GM23338 (cell line): ENCODE results near the gene GPD2. TPM values are rescaled to one million over a fixed set of nuclear protein-coding genes. Genes with fewer than 3 reads are reported as not detected.
"Not testable (repeated sequence)": the region's sequence is repeated elsewhere in the genome, so short reads cannot be mapped to it uniquely, and the experiment has no call there.

Experiments used
- ATAC-seq: fragments of 200-7000 bp; cut with Tn5 transposase; 3 replicates; pipeline ENCODE4 v1.9.1; 2020
- DNase-seq: peaks from one replicate; pipeline ENCODE4 v3.0.0-alpha.2; 2015; ENCODE audit warnings: low spot score
- H2AFZ ChIP-seq: fragments of 200-600 bp; sonication (generic); 2 replicates; pipeline ENCODE4 v1.8.0; 2016; ENCODE audit warnings: antibody characterized with exemption, mild to moderate bottlenecking, moderate library complexity
- H3F3A ChIP-seq: fragments of 200-600 bp; sonication (generic); replicated peaks from 2 replicates; pipeline ENCODE4 v1.8.0; 2017; ENCODE audit warnings: antibody characterized with exemption, mixed run types, low read depth
- H3K27ac ChIP-seq: fragments of 200-600 bp; sonication (generic); 2 replicates; pipeline ENCODE4 v1.6.1; 2016; ENCODE audit warnings: low read depth
- H3K27me3 ChIP-seq: fragments of 200-600 bp; sonication (generic); 2 replicates; pipeline ENCODE4 v1.8.0; 2016; ENCODE audit warnings: mild to moderate bottlenecking, mixed run types, moderate library complexity; ENCODE audit not compliant: insufficient read depth
- H3K36me3 ChIP-seq: fragments of 200-600 bp; sonication (generic); 2 replicates; pipeline ENCODE4 v1.8.0; 2016; ENCODE audit warnings: mild to moderate bottlenecking; ENCODE audit not compliant: insufficient read depth
- H3K4me1 ChIP-seq: fragments of 200-600 bp; sonication (generic); 2 replicates; pipeline ENCODE4 v1.8.0; 2016; ENCODE audit warnings: mild to moderate bottlenecking, moderate library complexity; ENCODE audit not compliant: insufficient read depth
- H3K4me2 ChIP-seq: fragments of 200-600 bp; sonication (generic); 2 replicates; pipeline ENCODE4 v1.7.1; 2017; ENCODE audit warnings: mixed run types
- H3K4me3 ChIP-seq: fragments of 200-600 bp; sonication (generic); 2 replicates; pipeline ENCODE4 v1.6.1; 2016; ENCODE audit warnings: mixed run types
- H3K79me2 ChIP-seq: fragments of 200-600 bp; sonication (generic); replicated peaks from 2 replicates; pipeline ENCODE4 v1.8.0; 2017; ENCODE audit warnings: mild to moderate bottlenecking; ENCODE audit not compliant: insufficient read depth
- H3K9me2 ChIP-seq: fragments of 200-600 bp; sonication (generic); 2 replicates; pipeline ENCODE4 v1.8.0; 2017; ENCODE audit not compliant: insufficient read depth
- H4K20me1 ChIP-seq: fragments of 200-600 bp; sonication (generic); replicated peaks from 2 replicates; pipeline ENCODE4 v1.8.0; 2017; ENCODE audit warnings: mild to moderate bottlenecking; ENCODE audit not compliant: insufficient read depth
- H3K27ac Mint-ChIP-seq: 2 replicates; pipeline ENCODE4 v1.8.0; 2020; ENCODE audit warnings: inconsistent platforms, mild to moderate bottlenecking, moderate library complexity, mixed read lengths
- H3K27me3 Mint-ChIP-seq: 3 replicates; pipeline ENCODE4 v1.8.0; 2022; ENCODE audit warnings: low read depth, mild to moderate bottlenecking, moderate library complexity, mixed read lengths, inconsistent platforms; ENCODE audit not compliant: insufficient read depth, poor library complexity
- H3K36me3 Mint-ChIP-seq: 3 replicates; pipeline ENCODE4 v1.8.0; 2021; ENCODE audit warnings: low read depth, mild to moderate bottlenecking, inconsistent platforms, moderate library complexity, mixed read lengths
- H3K4me1 Mint-ChIP-seq: 3 replicates; pipeline ENCODE4 v1.8.0; 2020; ENCODE audit warnings: mild to moderate bottlenecking, inconsistent platforms, mixed read lengths
- H3K4me3 Mint-ChIP-seq: 3 replicates; pipeline ENCODE4 v1.8.0; 2021; ENCODE audit warnings: moderate library complexity, mild to moderate bottlenecking, inconsistent platforms, mixed read lengths
- H3K9me3 Mint-ChIP-seq: 3 replicates; pipeline ENCODE4 v1.8.0; 2020; ENCODE audit warnings: moderate library complexity, mild to moderate bottlenecking, inconsistent platforms, mixed read lengths
- EZH2 ChIP-seq: fragments of 200-600 bp; sonication (generic); IDR thresholded peaks from one replicate; pipeline ENCODE4 v1.8.0; 2017; ENCODE audit warnings: antibody characterized with exemption, mild to moderate bottlenecking, low read depth; ENCODE audit not compliant: unreplicated experiment
- EZH2phosphoT487 ChIP-seq: fragments of 200-600 bp; sonication (generic); IDR thresholded peaks from one replicate; pipeline ENCODE4 v1.8.1; 2018; ENCODE audit warnings: antibody characterized with exemption; ENCODE audit not compliant: unreplicated experiment
- NANOG ChIP-seq: IDR thresholded peaks from 2 replicates; pipeline ENCODE4 v1.6.1; 2016; ENCODE audit warnings: antibody characterized with exemption, borderline replicate concordance
- POLR2AphosphoS5 ChIP-seq: IDR thresholded peaks from 2 replicates; pipeline ENCODE4 v1.6.1; 2016; ENCODE audit warnings: antibody characterized with exemption, low read depth
- ZNF114 ChIP-seq: fragments of 250-450 bp; sonication (Bioruptor Pico); IDR thresholded peaks from 2 replicates; pipeline ENCODE4 v1.5.0; 2020; ENCODE audit warnings: mild to moderate bottlenecking, moderate library complexity
- ZNF331 ChIP-seq: fragments of 250-450 bp; sonication (Bioruptor Pico); IDR thresholded peaks from 2 replicates; pipeline ENCODE4 v1.5.0; 2020; ENCODE audit warnings: low read depth, mild to moderate bottlenecking, moderate library complexity
- polyA plus RNA-seq: library from polyadenylated mRNA; unstranded; fragments of >200 nt; fragmentation: Nextera tagmentation; extraction: Ambion mirVana; gene quantifications from 2 replicates; pipeline ENCODE4 v1.2.1, GENCODE V29; 2016
- total RNA-seq: library from RNA; depleted of rRNA; stranded (reverse); fragments of >200 nt; shearing (Covaris generic); gene quantifications from 2 replicates; pipeline ENCODE4 v1.2.3, GENCODE V29; 2014
- TF ChIP-seq, protein P1 (sequence below): fragments of 250-450 bp; sonication (Bioruptor Pico); IDR thresholded peaks from 2 replicates; pipeline ENCODE4 v1.5.0; 2020; ENCODE audit warnings: mild to moderate bottlenecking, moderate library complexity
- TF ChIP-seq, protein P2 (sequence below): IDR thresholded peaks from 2 replicates; pipeline ENCODE4 v1.6.1; 2016; ENCODE audit warnings: antibody characterized with exemption
- TF ChIP-seq, protein P3 (sequence below), 2 experiments: fragments of 200-600 bp in 1 of 2; sonication (generic) in 1 of 2; conservative IDR thresholded peaks; 2 replicates each; pipeline versions ENCODE4 v1.5.1 to v1.6.1; 2016 to 2017; ENCODE audit warnings: antibody characterized with exemption in 2 of 2, low read depth in 2 of 2, mild to moderate bottlenecking in 2 of 2, moderate library complexity in 1 of 2
- TF ChIP-seq, protein P4 (sequence below): IDR thresholded peaks from one replicate; pipeline ENCODE4 v1.6.1; 2018; ENCODE audit warnings: antibody characterized with exemption; ENCODE audit not compliant: unreplicated experiment

The GPD2 gene
- total and polyA plus RNA-seq, 2 experiments from 2014 or later = 9.4 to 67.4 TPM

DNA sequence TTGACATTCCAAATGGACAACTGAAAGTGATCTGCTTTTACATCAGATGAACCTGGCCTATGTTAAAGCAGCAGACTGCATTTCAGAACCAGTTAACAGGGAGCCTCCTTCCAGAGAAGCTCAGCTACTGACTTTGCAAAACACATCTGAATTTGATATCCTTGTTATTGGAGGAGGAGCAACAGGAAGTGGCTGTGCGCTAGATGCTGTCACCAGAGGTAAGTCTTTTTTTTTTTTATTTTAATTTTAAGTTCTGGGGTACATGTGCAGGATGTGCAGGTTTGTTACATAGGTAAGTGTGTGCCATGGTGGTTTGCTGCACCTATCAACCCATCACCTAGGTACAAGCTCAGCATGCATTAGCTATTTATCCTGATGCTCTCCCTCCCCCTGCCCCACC is 59.8 kb downstream of the GPD2 start:
- H3K27ac ChIP-seq, H4K20me1 ChIP-seq, H3K27me3 ChIP-seq, ATAC-seq, H3F3A ChIP-seq, H3K36me3 Mint-ChIP-seq, H3K4me3 ChIP-seq, H3K4me2 ChIP-seq, H2AFZ ChIP-seq, H3K79me2 ChIP-seq, H3K27me3 Mint-ChIP-seq, H3K36me3 ChIP-seq, H3K9me3 Mint-ChIP-seq, H3K9me2 ChIP-seq, DNase-seq, H3K4me3 Mint-ChIP-seq, H3K27ac Mint-ChIP-seq: not testable (repeated sequence)
- peaks cover 11% of the 10 kb centered on the region; the same call in 1 of the 2 replicates for H3K4me1 ChIP-seq
- peaks cover 19% of the 10 kb centered on the region; the same call in 2 of the 3 replicates for H3K4me1 Mint-ChIP-seq

DNA sequence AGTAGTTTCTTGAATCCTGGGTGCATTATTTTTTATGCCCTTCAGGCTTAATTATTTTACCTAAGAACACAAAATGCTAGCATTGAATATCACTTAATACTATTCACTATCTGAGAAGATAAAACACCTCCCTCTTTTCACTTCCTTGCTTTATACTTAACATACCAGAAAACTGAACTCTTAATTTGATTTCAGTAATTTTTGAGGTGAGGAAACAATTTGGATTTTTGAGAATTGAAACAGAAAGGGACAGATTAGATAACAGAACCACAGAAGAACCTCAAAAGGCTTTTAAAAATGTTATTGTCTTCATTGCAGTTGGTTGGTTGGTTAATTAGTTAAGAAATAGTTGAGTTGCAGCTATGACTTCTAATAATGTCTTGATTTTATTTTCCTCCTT is 69.5 kb downstream of the GPD2 start:
- Mint-ChIP-seq H3K4me1 (no peaks in the 10 kb centered on the region), H3K27ac (no peak overlapping the region)
- no peak for TF ChIP-seq EZH2
- no peak for TF ChIP-seq ZNF114
- TF ChIP-seq, protein P1, sequence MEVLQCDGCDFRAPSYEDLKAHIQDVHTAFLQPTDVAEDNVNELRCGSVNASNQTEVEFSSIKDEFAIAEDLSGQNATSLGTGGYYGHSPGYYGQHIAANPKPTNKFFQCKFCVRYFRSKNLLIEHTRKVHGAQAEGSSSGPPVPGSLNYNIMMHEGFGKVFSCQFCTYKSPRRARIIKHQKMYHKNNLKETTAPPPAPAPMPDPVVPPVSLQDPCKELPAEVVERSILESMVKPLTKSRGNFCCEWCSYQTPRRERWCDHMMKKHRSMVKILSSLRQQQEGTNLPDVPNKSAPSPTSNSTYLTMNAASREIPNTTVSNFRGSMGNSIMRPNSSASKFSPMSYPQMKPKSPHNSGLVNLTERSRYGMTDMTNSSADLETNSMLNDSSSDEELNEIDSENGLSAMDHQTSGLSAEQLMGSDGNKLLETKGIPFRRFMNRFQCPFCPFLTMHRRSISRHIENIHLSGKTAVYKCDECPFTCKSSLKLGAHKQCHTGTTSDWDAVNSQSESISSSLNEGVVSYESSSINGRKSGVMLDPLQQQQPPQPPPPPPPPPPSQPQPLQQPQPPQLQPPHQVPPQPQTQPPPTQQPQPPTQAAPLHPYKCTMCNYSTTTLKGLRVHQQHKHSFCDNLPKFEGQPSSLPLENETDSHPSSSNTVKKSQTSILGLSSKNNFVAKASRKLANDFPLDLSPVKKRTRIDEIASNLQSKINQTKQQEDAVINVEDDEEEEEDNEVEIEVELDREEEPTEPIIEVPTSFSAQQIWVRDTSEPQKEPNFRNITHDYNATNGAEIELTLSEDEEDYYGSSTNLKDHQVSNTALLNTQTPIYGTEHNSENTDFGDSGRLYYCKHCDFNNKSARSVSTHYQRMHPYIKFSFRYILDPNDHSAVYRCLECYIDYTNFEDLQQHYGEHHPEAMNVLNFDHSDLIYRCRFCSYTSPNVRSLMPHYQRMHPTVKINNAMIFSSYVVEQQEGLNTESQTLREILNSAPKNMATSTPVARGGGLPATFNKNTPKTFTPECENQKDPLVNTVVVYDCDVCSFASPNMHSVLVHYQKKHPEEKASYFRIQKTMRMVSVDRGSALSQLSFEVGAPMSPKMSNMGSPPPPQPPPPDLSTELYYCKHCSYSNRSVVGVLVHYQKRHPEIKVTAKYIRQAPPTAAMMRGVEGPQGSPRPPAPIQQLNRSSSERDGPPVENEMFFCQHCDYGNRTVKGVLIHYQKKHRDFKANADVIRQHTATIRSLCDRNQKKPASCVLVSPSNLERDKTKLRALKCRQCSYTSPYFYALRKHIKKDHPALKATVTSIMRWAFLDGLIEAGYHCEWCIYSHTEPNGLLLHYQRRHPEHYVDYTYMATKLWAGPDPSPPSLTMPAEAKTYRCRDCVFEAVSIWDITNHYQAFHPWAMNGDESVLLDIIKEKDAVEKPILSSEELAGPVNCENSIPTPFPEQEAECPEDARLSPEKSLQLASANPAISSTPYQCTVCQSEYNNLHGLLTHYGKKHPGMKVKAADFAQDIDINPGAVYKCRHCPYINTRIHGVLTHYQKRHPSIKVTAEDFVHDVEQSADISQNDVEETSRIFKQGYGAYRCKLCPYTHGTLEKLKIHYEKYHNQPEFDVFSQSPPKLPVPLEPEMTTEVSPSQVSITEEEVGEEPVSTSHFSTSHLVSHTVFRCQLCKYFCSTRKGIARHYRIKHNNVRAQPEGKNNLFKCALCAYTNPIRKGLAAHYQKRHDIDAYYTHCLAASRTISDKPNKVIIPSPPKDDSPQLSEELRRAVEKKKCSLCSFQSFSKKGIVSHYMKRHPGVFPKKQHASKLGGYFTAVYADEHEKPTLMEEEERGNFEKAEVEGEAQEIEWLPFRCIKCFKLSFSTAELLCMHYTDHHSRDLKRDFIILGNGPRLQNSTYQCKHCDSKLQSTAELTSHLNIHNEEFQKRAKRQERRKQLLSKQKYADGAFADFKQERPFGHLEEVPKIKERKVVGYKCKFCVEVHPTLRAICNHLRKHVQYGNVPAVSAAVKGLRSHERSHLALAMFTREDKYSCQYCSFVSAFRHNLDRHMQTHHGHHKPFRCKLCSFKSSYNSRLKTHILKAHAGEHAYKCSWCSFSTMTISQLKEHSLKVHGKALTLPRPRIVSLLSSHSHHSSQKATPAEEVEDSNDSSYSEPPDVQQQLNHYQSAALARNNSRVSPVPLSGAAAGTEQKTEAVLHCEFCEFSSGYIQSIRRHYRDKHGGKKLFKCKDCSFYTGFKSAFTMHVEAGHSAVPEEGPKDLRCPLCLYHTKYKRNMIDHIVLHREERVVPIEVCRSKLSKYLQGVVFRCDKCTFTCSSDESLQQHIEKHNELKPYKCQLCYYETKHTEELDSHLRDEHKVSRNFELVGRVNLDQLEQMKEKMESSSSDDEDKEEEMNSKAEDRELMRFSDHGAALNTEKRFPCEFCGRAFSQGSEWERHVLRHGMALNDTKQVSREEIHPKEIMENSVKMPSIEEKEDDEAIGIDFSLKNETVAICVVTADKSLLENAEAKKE = no peak
- TF ChIP-seq, protein P2, sequence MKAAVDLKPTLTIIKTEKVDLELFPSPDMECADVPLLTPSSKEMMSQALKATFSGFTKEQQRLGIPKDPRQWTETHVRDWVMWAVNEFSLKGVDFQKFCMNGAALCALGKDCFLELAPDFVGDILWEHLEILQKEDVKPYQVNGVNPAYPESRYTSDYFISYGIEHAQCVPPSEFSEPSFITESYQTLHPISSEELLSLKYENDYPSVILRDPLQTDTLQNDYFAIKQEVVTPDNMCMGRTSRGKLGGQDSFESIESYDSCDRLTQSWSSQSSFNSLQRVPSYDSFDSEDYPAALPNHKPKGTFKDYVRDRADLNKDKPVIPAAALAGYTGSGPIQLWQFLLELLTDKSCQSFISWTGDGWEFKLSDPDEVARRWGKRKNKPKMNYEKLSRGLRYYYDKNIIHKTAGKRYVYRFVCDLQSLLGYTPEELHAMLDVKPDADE = no peak
- TF ChIP-seq, protein P3, sequence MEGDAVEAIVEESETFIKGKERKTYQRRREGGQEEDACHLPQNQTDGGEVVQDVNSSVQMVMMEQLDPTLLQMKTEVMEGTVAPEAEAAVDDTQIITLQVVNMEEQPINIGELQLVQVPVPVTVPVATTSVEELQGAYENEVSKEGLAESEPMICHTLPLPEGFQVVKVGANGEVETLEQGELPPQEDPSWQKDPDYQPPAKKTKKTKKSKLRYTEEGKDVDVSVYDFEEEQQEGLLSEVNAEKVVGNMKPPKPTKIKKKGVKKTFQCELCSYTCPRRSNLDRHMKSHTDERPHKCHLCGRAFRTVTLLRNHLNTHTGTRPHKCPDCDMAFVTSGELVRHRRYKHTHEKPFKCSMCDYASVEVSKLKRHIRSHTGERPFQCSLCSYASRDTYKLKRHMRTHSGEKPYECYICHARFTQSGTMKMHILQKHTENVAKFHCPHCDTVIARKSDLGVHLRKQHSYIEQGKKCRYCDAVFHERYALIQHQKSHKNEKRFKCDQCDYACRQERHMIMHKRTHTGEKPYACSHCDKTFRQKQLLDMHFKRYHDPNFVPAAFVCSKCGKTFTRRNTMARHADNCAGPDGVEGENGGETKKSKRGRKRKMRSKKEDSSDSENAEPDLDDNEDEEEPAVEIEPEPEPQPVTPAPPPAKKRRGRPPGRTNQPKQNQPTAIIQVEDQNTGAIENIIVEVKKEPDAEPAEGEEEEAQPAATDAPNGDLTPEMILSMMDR (conservative IDR thresholded peaks at IDR 0.05; ENCODE audit: low read depth in 2 of 2) = no peak
- no peak for TF ChIP-seq ZNF331 (CRISPR knock-in tag)
- TF ChIP-seq NANOG = no peak
- TF ChIP-seq POLR2AphosphoS5 = no peak
- TF ChIP-seq, protein P4, sequence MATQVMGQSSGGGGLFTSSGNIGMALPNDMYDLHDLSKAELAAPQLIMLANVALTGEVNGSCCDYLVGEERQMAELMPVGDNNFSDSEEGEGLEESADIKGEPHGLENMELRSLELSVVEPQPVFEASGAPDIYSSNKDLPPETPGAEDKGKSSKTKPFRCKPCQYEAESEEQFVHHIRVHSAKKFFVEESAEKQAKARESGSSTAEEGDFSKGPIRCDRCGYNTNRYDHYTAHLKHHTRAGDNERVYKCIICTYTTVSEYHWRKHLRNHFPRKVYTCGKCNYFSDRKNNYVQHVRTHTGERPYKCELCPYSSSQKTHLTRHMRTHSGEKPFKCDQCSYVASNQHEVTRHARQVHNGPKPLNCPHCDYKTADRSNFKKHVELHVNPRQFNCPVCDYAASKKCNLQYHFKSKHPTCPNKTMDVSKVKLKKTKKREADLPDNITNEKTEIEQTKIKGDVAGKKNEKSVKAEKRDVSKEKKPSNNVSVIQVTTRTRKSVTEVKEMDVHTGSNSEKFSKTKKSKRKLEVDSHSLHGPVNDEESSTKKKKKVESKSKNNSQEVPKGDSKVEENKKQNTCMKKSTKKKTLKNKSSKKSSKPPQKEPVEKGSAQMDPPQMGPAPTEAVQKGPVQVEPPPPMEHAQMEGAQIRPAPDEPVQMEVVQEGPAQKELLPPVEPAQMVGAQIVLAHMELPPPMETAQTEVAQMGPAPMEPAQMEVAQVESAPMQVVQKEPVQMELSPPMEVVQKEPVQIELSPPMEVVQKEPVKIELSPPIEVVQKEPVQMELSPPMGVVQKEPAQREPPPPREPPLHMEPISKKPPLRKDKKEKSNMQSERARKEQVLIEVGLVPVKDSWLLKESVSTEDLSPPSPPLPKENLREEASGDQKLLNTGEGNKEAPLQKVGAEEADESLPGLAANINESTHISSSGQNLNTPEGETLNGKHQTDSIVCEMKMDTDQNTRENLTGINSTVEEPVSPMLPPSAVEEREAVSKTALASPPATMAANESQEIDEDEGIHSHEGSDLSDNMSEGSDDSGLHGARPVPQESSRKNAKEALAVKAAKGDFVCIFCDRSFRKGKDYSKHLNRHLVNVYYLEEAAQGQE = no peak
- TF ChIP-seq EZH2phosphoT487 = no peak

More for the DNA sequence above, 69.5 kb downstream of the GPD2 start:
- no peak overlapping the region for H3K27ac ChIP-seq
- Mint-ChIP-seq H3K27me3 (peaks cover 4% of the 10 kb centered on the region), H3K36me3 (no peaks in the 10 kb centered on the region), H3K4me3 (no peak overlapping the region), H3K9me3 (no peaks in the 10 kb centered on the region)
- H3K27me3 ChIP-seq = no peaks in the 10 kb centered on the region
- ATAC-seq (no peak), DNase-seq (no peak)
- no peaks in the 10 kb centered on the region for H3K9me2 ChIP-seq
- no peaks in the 10 kb centered on the region for H3K79me2 ChIP-seq
- no peak overlapping the region for H2AFZ ChIP-seq
- H4K20me1 ChIP-seq = no peaks in the 10 kb centered on the region
- no peaks in the 10 kb centered on the region for H3K36me3 ChIP-seq
- H3F3A ChIP-seq = no peaks in the 10 kb centered on the region
- H3K4me2 ChIP-seq = no peak overlapping the region
- H3K4me3 ChIP-seq = no peak overlapping the region
- H3K4me1 ChIP-seq = no peaks in the 10 kb centered on the region
